ENCODE results near the gene RABGAP1L.
"Not testable (repeated sequence)": the region's sequence is repeated elsewhere in the genome, so short reads cannot be mapped to it uniquely, and the experiment has no call there.

Gene RABGAP1L

DNA sequence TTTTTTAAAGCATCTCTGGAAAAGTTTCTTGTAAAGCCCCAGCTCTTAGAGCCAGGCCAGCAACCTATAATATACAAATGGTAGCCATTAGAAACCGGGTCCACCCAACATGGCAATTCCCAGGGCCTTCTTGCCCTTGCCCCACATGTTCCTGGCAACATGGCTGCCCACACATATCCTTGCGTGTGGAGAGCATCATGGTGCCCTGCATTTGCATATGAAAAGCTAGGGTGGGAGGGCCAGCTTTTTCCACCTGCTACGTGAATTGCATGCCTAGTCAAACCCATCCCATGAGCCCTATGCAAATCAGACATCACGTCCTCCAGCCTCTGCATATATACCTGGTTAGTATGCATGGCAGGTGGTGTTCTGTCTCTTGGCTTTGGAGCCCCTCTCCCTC lies 88.2 kb downstream of the RABGAP1L start:
- DNase-seq: no peak

DNA sequence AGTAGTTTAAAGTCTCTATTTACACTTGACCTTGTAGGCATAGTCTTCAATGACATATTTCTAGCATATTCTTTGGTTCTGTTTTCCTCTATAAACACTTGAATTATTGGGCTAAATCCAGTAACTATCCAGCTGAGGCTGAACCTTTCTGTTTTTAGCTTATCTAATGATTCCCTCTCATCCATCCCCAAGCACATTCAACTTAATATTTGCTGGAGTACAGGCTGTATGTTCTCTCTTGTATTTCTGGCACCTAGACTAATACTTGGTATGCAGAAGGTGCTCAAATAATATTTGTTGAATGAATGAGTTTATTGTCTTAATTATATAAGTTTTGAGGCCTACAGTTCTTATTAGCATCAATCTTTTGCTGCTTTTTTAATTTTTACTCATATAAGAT lies 88.7 kb downstream of the RABGAP1L start:
- DNase-seq: no peak

GRCh38 chr1:174256386-174256785 lies 97.1 kb downstream of the RABGAP1L start:
- not testable (repeated sequence) for DNase-seq

DNA sequence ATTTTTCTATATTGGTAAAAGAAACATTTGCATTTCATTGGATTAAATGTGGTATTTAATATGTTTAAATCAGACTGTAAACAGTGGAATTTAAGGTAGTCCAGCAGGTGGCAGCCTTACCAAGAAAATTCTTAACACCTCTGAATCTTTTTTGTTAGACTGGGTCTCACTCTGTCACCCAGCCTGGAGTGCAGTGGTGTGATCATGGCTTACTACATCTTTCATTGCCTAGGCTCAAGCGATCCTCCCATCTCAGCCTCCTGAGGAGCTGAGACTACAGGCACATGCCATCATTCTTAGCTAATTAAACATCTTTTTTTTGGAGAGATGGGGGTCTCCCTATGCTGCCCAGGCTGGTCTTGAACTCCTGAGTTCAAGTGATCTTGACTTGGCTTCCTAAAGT lies 98.8 kb downstream of the RABGAP1L start:
- peak; percentile 21 for DNase-seq

DNA sequence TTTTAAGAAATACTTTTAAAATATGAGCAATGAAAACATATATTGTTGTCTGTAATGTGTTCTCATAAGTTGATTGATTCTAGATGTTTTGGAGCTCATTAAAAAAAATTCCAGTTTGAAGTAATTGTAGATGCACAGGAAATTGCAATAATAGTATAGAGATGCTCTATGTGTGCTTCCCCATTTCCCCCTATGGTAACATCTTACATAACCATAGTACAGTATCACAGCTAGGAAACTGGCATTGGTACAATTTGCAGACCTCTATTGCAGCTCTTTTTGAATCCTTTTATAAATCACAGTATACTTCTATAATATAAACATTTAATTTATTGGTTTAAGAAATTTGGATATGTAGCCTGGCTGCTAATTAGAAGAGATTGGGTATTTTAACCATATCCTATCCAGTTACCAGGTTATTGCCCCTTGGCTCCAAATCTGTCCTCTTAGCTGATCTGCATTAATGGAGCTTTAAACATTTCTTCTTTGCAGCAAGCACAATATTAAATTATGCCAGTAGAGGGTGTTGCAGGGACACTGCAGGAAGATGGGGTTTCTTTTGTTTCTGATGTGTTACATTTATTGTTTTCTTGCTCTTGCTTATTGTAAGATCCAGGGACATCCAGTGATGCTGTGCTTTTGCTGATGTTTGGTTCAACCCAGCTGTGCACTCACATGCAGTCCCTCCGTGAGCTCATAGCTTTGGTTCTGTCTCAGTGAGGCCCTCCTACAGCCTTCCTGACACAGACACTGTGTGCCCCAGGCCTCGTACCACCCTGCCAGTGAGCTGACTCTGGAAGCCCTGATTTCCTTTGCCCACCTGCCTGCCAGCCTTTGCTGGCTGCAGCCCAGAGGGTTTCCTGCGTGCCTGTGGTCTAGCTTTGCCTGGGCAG lies 103.3 kb downstream of the RABGAP1L start:
- DNase-seq: no peak

GRCh38 chr1:174265282-174265681 lies 106.0 kb downstream of the RABGAP1L start:
- no peak for DNase-seq

DNA sequence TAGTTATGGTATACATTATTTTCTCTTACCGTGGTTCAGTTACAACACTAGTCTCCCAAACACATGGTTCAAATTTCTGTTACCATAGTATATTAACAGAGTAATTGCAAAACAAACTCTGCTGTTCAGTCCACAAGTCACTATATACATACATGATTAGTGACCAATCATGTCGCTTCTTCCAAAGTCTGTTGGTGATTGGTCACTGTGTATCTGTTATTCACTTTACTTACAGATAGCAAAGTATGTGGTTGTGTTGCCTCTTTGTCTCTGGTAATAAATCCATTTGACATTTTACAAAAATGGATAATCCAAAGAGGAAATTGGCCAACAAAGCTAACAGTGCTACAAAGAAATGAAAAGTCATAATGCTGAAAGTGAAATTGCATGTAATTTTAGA lies 107.2 kb downstream of the RABGAP1L start:
- DNase-seq: no peak

GRCh38 chr1:174266991-174267612 lies 107.8 kb downstream of the RABGAP1L start:
- no peak for DNase-seq

DNA sequence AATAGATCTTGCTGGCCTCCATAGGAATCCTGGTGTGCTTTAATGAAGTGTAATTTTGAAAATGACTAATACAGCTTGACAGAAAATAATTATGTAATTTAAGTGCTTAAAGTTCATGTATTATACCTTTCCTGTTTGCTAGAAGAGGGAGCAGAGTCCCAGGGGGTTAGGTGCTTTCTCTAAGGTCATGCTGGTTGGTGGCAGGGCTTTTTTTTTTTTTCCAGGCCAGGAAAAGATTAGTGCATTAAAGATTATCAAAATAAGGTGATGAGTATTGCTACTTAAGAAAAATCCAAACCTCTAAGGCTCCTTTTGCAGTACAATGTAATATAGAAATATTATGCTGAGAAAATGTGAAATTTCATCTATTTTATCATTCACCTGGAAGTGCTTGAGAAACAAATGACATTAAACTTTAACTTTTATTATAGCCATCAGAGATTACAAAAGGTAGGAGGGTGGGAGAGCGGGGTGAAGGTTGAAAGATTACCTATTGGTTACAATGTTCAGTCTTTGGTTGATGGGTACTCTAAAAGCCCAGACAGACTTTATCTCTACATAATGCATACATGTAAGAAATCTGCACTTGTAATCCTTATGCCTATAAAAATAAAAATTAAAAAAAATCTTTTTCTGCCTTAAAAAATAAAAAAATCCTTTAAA lies 110.8 kb downstream of the RABGAP1L start:
- DNase-seq: no peak

DNA sequence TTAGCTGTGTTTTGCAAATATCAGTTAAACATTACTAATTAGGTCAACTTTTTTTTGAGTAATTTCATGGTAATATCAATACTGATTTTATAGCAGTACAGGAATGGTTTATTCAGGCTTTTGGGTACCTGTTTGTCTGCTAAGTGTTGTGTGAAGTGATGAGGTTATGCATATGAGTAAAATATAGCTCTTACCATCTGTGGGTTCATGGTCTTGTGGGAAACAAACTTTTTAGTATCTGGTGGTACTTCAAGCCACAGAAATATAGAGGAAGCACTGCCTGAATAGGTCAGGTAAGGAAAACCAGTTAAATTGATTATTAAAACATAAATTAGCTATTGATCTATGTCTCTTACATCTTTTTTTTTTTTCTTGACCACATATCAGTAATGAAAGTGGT lies 113.9 kb downstream of the RABGAP1L start:
- DNase-seq: no peak

GRCh38 chr1:174273776-174274175 lies 114.5 kb downstream of the RABGAP1L start:
- DNase-seq: no peak

DNA sequence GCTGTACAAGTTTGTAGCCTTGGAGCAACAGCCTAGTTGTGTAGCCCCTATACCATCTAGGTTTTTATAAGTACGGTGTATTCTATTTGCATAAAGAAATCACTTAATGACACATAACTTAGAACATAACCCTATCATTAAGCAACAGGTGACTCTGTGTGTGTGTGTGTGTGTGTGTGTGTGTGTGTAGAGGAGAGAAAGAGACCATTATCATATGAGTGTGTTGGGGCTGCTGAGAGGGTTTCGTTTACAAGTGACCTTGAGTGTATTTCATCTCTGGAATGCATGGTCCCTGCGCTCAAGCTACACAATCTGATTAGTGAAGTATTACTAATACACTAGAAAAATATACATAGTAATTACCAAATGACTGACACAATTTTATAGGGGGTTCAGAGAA lies 115.1 kb downstream of the RABGAP1L start:
- DNase-seq: no peak

- no peak for DNase-seq
Measured at GRCh38 chr1:174274884-174275283, 115.6 kb downstream of the RABGAP1L start.

- no peak for DNase-seq
Measured at GRCh38 chr1:174276087-174276486, 116.8 kb downstream of the RABGAP1L start.

- DNase-seq: no peak
Measured at GRCh38 chr1:174284052-174284451, 124.7 kb downstream of the RABGAP1L start.

- no peak for DNase-seq
Measured at GRCh38 chr1:174286042-174286441, 126.7 kb downstream of the RABGAP1L start.

DNA sequence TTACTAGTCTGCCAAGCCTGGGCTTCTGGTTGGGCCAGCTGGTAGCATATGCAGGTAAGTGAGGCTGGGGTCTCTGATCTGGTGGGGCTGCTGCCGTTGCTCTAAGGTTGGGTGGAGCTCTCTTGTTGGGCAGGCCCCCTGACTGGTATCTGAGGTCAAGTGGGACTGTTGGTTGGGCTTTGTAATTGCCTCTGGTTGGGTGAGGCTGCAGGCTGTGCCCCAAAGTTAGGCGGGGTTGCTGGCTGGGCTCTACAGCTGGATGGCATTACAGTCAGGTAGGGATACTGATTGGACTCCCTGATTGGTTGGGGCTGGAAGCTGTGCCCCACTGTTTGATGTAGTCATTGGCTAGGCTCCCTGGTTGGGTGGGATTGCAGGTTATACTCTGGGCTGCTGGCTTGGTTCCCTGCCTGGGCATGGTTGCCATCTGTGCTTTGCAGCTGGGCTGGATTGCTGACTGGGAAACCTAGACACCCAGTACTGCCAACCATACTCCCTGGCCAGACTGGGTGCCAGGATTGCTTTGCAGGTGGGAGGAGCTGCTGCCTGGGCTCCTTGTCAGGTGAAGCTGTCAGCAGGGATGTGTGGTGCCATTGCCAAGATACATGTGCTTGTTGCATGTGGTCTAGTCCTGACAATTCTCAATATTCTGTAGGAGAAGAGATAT lies 130.5 kb downstream of the RABGAP1L start:
- no peak for DNase-seq

DNA sequence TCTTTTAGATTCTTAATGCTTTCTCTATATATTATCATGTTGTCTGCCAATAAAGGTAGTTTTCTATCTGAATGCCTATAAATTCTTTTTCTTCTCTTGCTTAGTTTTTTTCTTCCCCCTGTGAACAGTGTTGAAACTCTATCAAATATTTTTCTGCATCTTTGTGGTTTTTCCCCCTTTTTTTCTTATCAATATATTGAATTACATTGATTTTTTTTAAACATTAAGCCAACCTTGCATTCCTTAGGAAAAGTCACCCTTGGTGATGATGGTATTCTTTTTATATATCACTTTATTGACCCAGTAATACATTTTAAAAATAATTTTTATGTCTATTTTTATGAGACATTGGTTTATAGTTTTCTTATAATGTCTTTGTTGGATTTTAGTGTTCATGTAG lies 131.7 kb downstream of the RABGAP1L start:
- no peak for DNase-seq

DNA sequence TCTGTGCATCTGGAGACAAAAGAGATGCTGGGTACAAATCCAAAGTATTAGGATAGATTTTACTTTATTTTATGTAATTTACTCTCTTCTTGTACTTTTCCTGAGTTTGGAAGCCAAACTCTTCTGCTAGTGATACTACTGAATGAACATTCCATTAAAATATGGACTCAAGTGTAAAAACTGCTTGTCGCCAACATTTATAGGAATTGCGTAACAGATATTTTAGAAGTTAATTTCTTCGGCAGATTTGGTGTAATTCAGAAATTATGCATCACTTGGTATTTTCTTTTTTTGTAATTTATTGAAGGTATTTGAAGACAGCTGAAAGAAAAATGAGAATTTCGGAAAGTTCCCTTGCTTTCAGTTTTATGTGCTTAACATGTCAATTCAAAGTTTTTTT lies 137.0 kb downstream of the RABGAP1L start:
- DNase-seq: no peak

- no peak for DNase-seq
Measured at GRCh38 chr1:174297351-174297750, 138.0 kb downstream of the RABGAP1L start.

- DNase-seq: no peak
Measured at GRCh38 chr1:174301295-174302077, 142.2 kb downstream of the RABGAP1L start.

GRCh38 chr1:174308604-174309003 lies 149.3 kb downstream of the RABGAP1L start:
- DNase-seq: no peak

DNA sequence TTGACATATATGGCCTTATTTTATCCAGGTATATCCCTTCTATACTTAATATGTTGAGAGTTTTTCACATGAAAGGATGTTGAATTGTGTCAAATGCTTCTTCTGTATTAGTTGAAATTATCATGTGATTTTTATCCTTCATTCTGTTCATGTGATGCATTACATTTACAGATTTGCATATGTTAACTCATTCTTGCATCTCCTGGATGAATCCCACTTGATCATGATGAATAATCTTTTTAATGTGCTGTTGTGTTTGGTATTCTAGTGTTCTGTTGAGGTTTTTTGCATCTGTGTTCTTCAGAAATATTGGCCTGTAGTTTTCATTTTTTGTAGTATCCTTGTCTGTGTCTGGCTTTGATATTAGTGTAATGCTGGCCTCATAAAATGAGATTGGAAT lies 150.2 kb downstream of the RABGAP1L start:
- DNase-seq: no peak
